Sigmoid colon (tissue), 7 donors: ENCODE data around the gene TVP23A. TPM values are rescaled to one million over a fixed set of nuclear protein-coding genes. Genes with fewer than 3 reads are reported as not detected.

ENCODE experiments used
- DNase-seq: peaks from one replicate; pipeline ENCODE4 v3.0.0-alpha.2; 2019
- H3K27ac ChIP-seq, 4 donors: fragments of 200-600 bp; sonication (generic); one replicate each; pipeline ENCODE4 v1.5.1; 2016 to 2019; ENCODE audit warnings: mild to moderate bottlenecking in 1 of 4
- H3K27me3 ChIP-seq, 3 donors: fragments of 200-600 bp; sonication (generic); one replicate each; pipeline ENCODE4 v1.5.1; 2019; ENCODE audit warnings: mild to moderate bottlenecking in 1 of 3
- H3K36me3 ChIP-seq, 4 donors: fragments of 200-600 bp; sonication (generic); one replicate each; pipeline ENCODE4 v1.5.1; 2016 to 2019
- H3K4me1 ChIP-seq, 4 donors: fragments of 200-600 bp; sonication (generic); one replicate each; pipeline ENCODE4 v1.5.1; 2017 to 2019
- H3K4me3 ChIP-seq, 4 donors: fragments of 200-600 bp; sonication (generic); one replicate each; pipeline ENCODE4 v1.5.1; 2017 to 2019; ENCODE audit warnings: mild to moderate bottlenecking in 2 of 4, moderate library complexity in 1 of 4
- H3K9me3 ChIP-seq, 4 donors: fragments of 200-600 bp in 3 of 4; sonication (generic) in 3 of 4; one replicate each; pipeline versions ENCODE4 v1.5.1 to v1.6.1; 2013 to 2019
- CTCF ChIP-seq, 4 experiments: fragments of 450-650 bp in 3 of 4; fragments of 200-600 bp in 1 of 4; IDR thresholded peaks; one replicate each; pipeline ENCODE4 v1.5.1; 2016 to 2019; ENCODE audit warnings: antibody characterized with exemption in 4 of 4, mild to moderate bottlenecking in 3 of 4, moderate library complexity in 2 of 4
- EP300 ChIP-seq, 4 donors: sonication (generic); formaldehyde crosslinking; IDR thresholded peaks; one replicate each; pipeline ENCODE4 v1.6.1; 2017; ENCODE audit warnings: antibody characterized with exemption in 4 of 4
- POLR2A ChIP-seq, 2 donors: fragments of 450-650 bp; IDR thresholded peaks; one replicate each; pipeline ENCODE4 v1.6.1; 2016; ENCODE audit warnings: antibody characterized with exemption in 2 of 2, mild to moderate bottlenecking in 2 of 2, moderate library complexity in 2 of 2
- POLR2AphosphoS5 ChIP-seq, 4 donors: sonication (generic); formaldehyde crosslinking; IDR thresholded peaks; one replicate each; pipeline ENCODE4 v1.6.1; 2017; ENCODE audit warnings: antibody characterized with exemption in 4 of 4
- WGBS, 2 donors: extraction: QIAGEN DNeasy Blood & Tissue Kit; methylation state at CpG; one replicate each; pipeline ENCODE4 v1.1.7; 2013; 5-methylcytosine and 5-hydroxymethylcytosine counted together
- intact Hi-C: fragments of 100-400 bp; cut with DNase I; formaldehyde crosslinking; loops from one replicate; pipeline ENCODE4 v1.15.1; 2023
- polyA plus RNA-seq, 3 donors: library from polyadenylated mRNA; stranded (reverse); fragments of 200-250 nt; gene quantifications; one replicate each; pipeline ENCODE4 v1.2.3, GENCODE V29; 2013
- total RNA-seq, 4 donors: library from RNA; depleted of rRNA; stranded (reverse); fragments of >200 nt; gene quantifications; one replicate each; pipeline ENCODE4 v1.1.0, GENCODE V29; 2016
- donor health status: healthy with polysubstance abuse.
- donor health status: Bipolar disorder and iron deficiency.
- donor health status: healthy.

TVP23A gene
- total and polyA plus RNA-seq, 7 donors: 0.14 to 0.98 (median 0.71) TPM; not detected in 2

GRCh38 chr16:10754941-10755340 lies 63.7 kb downstream of the TVP23A start:
- Histone ChIP-seq H3K4me3 (no peak overlapping the region), H3K9me3 (no peaks in the 10 kb centered on the region), H3K27me3 (no peaks in the 10 kb centered on the region), H3K36me3 (peaks cover 28 to 97% (median 56%) of the 10 kb centered on the region in 4 donors), H3K27ac (no peak overlapping the region), H3K4me1 (no peaks in the 10 kb centered on the region)
- intact Hi-C loops: no loop called here
- TF ChIP-seq CTCF (IDR thresholded peaks at IDR 0.05): no peak
- WGBS, 2 donors: 92 to 94% methylated on average over 4 of the region's 4 CpGs
- DNase-seq: no peak

- no peak for TF ChIP-seq EP300 (IDR thresholded peaks at IDR 0.05)
- no peak for TF ChIP-seq CTCF (IDR thresholded peaks at IDR 0.05)
- no peak for TF ChIP-seq POLR2A (IDR thresholded peaks at IDR 0.05)
- TF ChIP-seq POLR2AphosphoS5 (IDR thresholded peaks at IDR 0.05): no peak
- no peak overlapping the region for H3K4me3 ChIP-seq
- intact Hi-C loops: no loop called here
- H3K36me3 ChIP-seq: peaks cover 16 to 95% (median 47%) of the 10 kb centered on the region in 4 donors
- H3K27ac ChIP-seq: peak overlapping the region in 1 of 4 donors; percentile 32
- no peak for DNase-seq
- 95 to 96% methylated on average over 7 of the region's 7 CpGs for WGBS, 2 donors
- no peaks in the 10 kb centered on the region for H3K27me3 ChIP-seq
- H3K9me3 ChIP-seq: no peaks in the 10 kb centered on the region
- no peaks in the 10 kb centered on the region for H3K4me1 ChIP-seq
Measured at GRCh38 chr16:10753670-10754069, 64.9 kb downstream of the TVP23A start.

- Histone ChIP-seq H3K27ac (peak overlapping the region in 1 of 4 donors; percentile 32), H3K4me3 (no peak overlapping the region), H3K4me1 (no peaks in the 10 kb centered on the region), H3K27me3 (no peaks in the 10 kb centered on the region), H3K36me3 (peaks cover 9 to 95% (median 47%) of the 10 kb centered on the region in 4 donors), H3K9me3 (no peaks in the 10 kb centered on the region)
- 72 to 88% methylated on average over 10 of the region's 10 CpGs for WGBS, 2 donors
- intact Hi-C loops: no loop called here
- TF ChIP-seq CTCF (IDR thresholded peaks at IDR 0.05): no peak
- TF ChIP-seq POLR2A (IDR thresholded peaks at IDR 0.05): no peak
- TF ChIP-seq POLR2AphosphoS5 (IDR thresholded peaks at IDR 0.05): no peak
- TF ChIP-seq EP300 (IDR thresholded peaks at IDR 0.05): no peak
- no peak for DNase-seq
Measured at GRCh38 chr16:10752843-10753523, 65.6 kb downstream of the TVP23A start.

- H3K4me1 ChIP-seq: peaks cover 0 to 3% (median under 1%) of the 10 kb centered on the region in 4 donors
- TF ChIP-seq CTCF (IDR thresholded peaks at IDR 0.05) (no peak), POLR2AphosphoS5 (IDR thresholded peaks at IDR 0.05) (no peak), POLR2A (IDR thresholded peaks at IDR 0.05) (no peak), EP300 (IDR thresholded peaks at IDR 0.05) (no peak)
- no peak for DNase-seq
- no peak overlapping the region for H3K27ac ChIP-seq
- H3K4me3 ChIP-seq: no peak overlapping the region
- peaks cover 0 to 89% (median 41%) of the 10 kb centered on the region in 4 donors for H3K36me3 ChIP-seq
- H3K9me3 ChIP-seq: no peaks in the 10 kb centered on the region
- WGBS, 2 donors: 82 to 83% methylated on average over 13 of the region's 13 CpGs
- intact Hi-C loops: no loop called here
- H3K27me3 ChIP-seq: no peaks in the 10 kb centered on the region
Measured at GRCh38 chr16:10751291-10751697, 67.3 kb downstream of the TVP23A start.

GRCh38 chr16:10750793-10751192 lies 67.8 kb downstream of the TVP23A start:
- TF ChIP-seq POLR2A (IDR thresholded peaks at IDR 0.05): no peak
- TF ChIP-seq CTCF (IDR thresholded peaks at IDR 0.05): no peak
- no peak for TF ChIP-seq POLR2AphosphoS5 (IDR thresholded peaks at IDR 0.05)
- no peak for TF ChIP-seq EP300 (IDR thresholded peaks at IDR 0.05)
- H3K36me3 ChIP-seq: peaks cover 0 to 84% (median 38%) of the 10 kb centered on the region in 4 donors
- intact Hi-C loops: no loop called here

More at GRCh38 chr16:10750793-10751192, 67.8 kb downstream of the TVP23A start:
- DNase-seq: no peak
- Histone ChIP-seq H3K9me3 (no peaks in the 10 kb centered on the region), H3K4me3 (no peak overlapping the region), H3K27ac (no peak overlapping the region), H3K27me3 (no peaks in the 10 kb centered on the region), H3K4me1 (peaks cover 0 to 8% (median 6%) of the 10 kb centered on the region in 4 donors)
- WGBS, 2 donors: 88 to 93% methylated on average over 11 of the region's 11 CpGs
